HG03097 (cell line): Measurements from ENCODE around the gene WDR73.

Experiments
- ATAC-seq: cut with Tn5 transposase; IDR thresholded peaks from one replicate; pipeline ENCODE4 v1.9.1; 2021; ENCODE audit not compliant: unreplicated experiment, low FRiP score

Gene WDR73

DNA sequence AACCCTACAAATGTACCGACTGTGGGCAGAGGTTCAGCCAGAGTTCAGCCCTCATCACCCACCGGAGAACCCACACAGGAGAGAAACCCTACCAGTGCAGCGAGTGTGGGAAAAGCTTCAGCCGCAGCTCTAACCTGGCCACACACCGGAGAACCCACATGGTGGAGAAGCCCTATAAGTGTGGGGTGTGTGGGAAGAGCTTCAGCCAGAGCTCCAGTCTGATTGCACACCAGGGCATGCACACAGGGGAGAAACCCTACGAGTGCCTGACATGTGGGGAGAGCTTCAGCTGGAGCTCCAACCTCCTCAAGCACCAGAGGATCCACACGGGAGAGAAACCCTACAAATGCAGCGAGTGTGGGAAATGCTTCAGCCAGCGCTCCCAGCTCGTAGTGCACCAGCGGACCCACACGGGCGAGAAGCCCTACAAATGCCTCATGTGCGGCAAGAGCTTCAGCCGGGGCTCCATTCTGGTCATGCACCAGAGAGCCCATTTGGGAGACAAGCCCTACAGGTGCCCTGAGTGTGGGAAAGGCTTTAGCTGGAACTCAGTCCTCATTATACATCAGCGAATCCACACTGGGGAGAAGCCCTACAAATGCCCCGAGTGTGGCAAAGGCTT lies 32.6 kb downstream of the WDR73 start:
- no peak for ATAC-seq

DNA sequence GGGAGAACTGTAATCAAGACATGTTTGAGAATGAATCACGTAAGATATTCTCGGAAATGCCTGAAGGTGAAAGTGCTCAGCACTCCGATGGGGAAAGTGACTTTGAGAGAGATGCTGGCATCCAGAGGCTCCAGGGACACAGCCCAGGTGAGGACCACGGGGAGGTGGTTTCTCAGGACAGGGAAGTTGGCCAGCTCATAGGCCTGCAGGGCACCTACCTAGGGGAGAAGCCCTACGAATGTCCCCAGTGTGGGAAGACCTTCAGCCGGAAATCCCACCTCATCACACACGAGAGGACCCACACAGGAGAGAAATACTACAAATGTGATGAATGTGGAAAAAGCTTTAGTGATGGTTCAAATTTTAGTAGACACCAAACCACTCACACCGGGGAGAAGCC lies 33.5 kb downstream of the WDR73 start:
- ATAC-seq: no peak

DNA sequence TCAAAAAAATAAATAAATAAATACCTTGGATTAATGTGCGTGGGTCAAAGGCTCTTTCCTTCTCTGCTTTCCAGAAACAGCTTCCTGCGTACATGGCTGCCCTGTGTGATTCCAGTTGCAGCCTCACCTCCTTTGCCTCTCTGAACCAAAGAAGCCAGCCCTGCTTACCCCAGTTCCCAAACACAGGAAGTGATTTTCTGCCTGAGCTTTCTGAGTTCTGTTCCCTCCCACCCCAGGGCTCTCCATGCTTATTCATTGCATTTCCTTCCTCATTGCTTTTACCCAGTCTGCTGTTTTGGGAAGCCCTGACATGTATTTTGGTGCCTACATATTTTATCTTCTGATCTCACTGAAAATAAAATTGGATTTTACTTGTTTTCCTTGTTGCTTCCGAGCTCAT lies 37.8 kb downstream of the WDR73 start:
- ATAC-seq: no peak

DNA sequence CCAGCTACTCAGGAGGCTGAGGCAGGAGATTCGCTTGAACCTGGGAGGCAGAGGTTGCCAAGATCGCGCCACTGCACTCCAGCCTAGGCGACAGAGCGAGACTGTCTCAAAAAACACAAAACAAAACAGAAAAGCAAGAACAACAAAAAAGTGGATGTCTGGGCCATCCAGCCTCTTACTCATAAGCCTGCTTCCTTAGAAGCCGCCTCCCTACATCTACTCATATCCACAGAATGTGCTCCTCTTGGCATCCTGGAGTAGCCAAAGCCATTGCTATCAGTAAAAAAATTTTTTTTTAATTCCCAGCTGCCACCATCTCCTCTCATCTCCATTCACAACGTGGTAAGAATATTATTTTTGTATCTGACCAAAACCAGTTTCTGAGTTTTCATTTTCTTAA lies 42.5 kb downstream of the WDR73 start:
- no peak for ATAC-seq

GRCh38 chr15:84609818-84610525 lies 44.1 kb downstream of the WDR73 start:
- no peak for ATAC-seq

DNA sequence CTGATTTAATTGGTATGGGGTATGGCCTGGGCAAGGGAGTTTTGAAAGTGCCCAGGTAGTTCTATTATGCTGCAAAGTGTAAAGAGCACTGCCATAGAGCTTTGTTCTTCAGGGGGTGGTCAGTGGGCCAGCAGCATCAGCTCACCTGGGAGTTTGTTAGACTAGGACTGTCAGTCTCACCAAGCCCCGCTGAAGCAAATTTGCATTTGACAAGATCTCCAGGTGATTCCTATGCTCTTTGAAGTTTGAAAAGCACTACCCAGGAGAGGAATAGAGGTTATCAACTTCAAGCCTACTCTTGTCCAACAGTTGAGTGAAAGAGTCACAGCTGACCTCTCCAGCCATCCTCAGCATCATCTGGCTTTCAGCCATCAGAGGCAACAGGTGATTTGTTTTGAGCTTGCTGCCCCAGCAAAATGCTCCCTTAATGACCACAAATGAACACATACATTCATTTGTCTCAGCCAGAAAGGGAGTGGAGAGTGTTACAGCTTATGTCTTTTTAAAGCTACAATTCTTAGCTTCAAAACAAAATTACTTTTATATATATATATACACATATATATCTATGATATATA lies 45.3 kb downstream of the WDR73 start:
- no peak for ATAC-seq

DNA sequence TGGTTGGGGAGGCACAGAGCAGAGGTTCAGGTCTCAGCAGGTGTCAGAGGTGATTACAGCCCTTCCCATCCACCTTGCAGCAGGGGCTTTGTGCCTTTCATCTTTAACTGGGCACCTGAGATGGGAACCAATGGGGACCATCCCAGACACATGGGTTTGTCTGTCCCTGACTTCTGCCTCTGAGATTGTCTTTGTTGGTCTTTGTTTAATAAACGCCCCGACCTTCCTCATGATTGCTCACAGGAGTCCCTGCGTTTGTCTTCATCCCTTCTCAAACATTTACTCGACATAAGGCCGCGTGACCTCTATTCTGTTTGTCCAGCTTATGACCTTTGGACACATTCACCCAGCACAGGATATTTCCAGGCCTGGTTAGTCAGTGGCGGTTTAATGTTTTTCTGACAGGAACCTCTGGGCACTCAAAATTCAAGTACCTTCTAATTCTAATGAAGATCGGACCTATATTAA lies 47.4 kb downstream of the WDR73 start:
- no peak for ATAC-seq

DNA sequence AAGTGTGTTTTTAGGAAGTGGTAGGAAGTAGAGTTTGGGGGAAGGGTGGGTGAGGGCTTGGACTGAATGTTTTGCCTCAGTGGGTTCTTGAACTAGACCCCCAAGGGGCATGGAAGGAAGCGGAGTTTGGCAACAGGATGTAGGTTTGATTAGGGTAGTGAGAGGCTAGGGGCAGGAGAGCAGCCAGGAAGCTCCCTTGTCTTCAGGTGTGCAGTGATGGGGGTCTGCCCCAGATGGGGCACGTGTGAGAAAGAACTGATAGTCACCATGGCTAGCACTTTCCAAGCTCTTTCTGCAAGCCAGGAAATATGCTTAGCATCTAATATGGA lies 48.6 kb downstream of the WDR73 start:
- ATAC-seq: no peak

- ATAC-seq: no peak
Observed at GRCh38 chr15:84604826-84605553, 49.1 kb downstream of the WDR73 start.

DNA sequence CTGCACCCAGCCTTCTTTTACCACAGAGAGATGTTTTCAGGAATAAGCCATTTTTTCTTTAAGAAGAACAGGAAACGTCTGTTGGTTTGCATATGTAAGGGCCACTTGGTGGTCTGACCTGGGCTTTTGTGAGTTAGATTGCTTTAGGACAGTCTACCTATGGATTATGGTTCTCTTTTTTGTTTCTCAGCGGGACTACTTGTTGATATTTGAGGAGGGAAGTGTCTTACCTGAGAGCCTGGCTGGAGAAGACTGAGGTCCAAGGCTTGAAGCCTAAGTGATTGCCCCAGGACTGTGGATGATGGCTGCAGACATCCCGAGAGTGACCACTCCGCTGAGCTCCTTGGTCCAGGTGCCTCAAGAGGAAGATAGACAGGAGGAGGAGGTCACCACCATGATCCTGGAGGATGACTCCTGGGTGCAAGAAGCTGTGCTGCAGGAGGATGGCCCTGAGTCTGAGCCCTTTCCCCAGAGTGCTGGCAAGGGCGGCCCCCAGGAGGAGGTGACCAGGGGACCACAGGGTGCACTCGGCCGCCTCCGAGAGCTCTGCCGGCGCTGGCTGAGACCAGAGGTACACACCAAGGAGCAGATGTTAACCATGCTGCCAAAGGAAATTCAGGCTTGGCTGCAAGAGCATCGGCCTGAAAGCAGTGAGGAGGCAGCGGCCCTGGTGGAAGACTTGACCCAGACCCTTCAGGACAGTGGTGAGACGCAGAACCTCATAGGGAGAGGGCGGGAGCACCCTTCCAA lies 50.3 kb downstream of the WDR73 start:
- no peak for ATAC-seq

- no peak for ATAC-seq
Observed at GRCh38 chr15:84601555-84601838, 52.6 kb downstream of the WDR73 start.

- ATAC-seq: peak; percentile 97
Observed at GRCh38 chr15:84600687-84601554, 53.2 kb downstream of the WDR73 start, which contains the start of gene ZSCAN2. Gene ZSCAN2, plus strand, starts transcription at chr15:84601009. Its CDS starts 2,919 bp downstream, at chr15:84603928.

- ATAC-seq: peak; percentile 14
Observed at GRCh38 chr15:84600331-84600686, 53.8 kb downstream of the WDR73 start.

- ATAC-seq: no peak
Observed at GRCh38 chr15:84599906-84600305, 54.2 kb downstream of the WDR73 start.

- no peak for ATAC-seq
Observed at GRCh38 chr15:84598993-84599392, 55.1 kb downstream of the WDR73 start.

DNA sequence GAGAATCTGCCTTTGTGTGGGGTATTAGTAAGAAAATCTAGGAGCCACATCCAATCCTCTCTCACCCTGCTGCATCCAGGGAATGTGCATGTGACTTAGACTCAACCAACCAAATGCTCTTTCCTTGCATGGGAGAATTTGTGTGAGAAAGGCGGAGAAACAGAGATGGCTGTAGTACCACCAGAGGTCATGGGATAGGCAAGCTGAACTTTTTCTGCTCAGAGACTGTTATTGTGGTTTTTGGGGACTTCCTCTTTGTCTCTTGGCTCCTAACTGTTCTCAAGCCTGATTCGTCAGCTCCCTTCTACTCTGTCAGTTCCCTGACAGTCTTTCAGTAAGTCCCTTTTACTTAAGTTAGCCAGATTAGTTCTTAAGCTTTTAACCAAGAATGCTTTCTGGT lies 55.8 kb downstream of the WDR73 start:
- no peak for ATAC-seq

DNA sequence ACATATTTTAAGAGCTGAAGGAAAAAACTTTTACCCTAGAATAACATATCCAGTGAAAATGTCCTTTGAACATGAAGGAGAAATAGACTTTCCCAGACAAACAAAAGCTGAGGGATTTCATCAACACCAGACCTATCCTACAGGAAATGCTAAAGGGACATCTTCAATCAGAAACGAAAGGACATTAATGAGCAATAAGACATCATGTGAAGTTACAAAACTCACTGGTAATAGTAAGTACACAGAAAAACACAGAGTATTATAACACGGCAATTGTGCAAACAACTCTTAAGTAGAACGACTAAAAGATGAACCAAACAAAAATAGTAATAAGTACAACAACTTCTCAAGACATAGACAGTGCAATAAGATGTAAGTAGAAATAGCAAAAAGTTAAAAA lies 56.8 kb downstream of the WDR73 start:
- no peak for ATAC-seq

- no peak for ATAC-seq
Observed at GRCh38 chr15:84595660-84596059, 58.4 kb downstream of the WDR73 start.

DNA sequence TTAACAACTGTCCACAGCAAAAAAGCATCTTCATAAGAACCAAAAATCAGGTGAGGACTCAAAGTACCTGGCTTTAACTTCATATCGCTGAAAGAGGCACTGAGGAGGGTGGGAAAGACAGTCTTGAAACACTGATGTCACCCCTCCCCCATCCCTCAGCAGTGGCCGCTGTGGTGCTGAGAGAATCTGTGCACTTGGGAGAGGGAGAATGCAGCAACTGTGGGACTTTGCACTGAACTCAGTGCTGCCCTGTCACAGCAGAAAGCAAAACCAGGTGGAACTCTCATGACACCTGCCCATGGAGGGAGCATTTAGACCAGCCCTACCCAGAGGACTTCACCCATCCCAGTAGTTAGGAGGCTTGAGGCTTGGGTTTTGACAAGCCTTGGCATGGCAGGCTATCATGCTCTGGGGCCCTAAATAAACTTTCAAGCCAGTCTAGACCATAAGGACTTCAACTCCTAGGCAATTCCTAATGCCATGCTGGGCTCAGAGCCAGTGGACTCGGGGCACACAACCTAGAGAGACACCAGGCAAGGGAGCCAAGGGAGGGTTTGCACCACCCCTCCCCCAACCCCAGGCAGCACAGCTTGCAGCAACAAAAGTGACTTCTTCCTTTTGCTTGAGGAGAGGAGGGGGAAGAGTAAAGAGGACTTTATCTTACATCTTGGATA lies 59.3 kb downstream of the WDR73 start:
- ATAC-seq: no peak

- ATAC-seq: no peak
Observed at GRCh38 chr15:84591815-84592214, 62.3 kb downstream of the WDR73 start.
